Upper lobe of right lung (tissue), 1 donor: ENCODE results near the gene PRAC2. TPM values are rescaled to one million over a fixed set of nuclear protein-coding genes. Genes with fewer than 3 reads are reported as not detected.

Experiments
- ATAC-seq: fragments of 200-7000 bp; cut with Tn5 transposase; one replicate; pipeline ENCODE4 v1.9.1; 2020; ENCODE audit warnings: mild to moderate bottlenecking, moderate library complexity
- DNase-seq: peaks from one replicate; pipeline ENCODE4 v3.0.0-alpha.2; 2020
- H3K27ac ChIP-seq: fragments of 200-600 bp; one replicate; pipeline ENCODE4 v1.8.0; 2022
- H3K27me3 ChIP-seq: fragments of 200-600 bp; one replicate; pipeline ENCODE4 v1.8.0; 2022; ENCODE audit warnings: mild to moderate bottlenecking
- H3K36me3 ChIP-seq: fragments of 200-600 bp; one replicate; pipeline ENCODE4 v1.8.0; 2022
- H3K4me1 ChIP-seq: fragments of 200-600 bp; one replicate; pipeline ENCODE4 v1.8.0; 2022
- H3K4me3 ChIP-seq: fragments of 200-600 bp; one replicate; pipeline ENCODE4 v1.8.0; 2022; ENCODE audit warnings: mild to moderate bottlenecking
- H3K9me3 ChIP-seq: fragments of 200-600 bp; one replicate; pipeline ENCODE4 v1.8.0; 2022
- CTCF ChIP-seq: fragments of 200-600 bp; IDR thresholded peaks from one replicate; pipeline ENCODE4 v1.8.0; 2022; ENCODE audit warnings: antibody characterized with exemption
- intact Hi-C: fragments of 100-400 bp; cut with DNase I; formaldehyde crosslinking; loops from one replicate; pipeline ENCODE4 v1.11.0; 2022
- total RNA-seq: library from RNA; stranded (reverse); fragmentation: NEBNext Ultra II Directional; extraction: Animal tissue kit (Norgen Biotek cat#: 25700); gene quantifications from one replicate; pipeline ENCODE4 v1.2.1, GENCODE V29; 2021
- donor health status: DM: no; HTN: yes; CAD: no; lungs with severe emphysema.

PRAC2 gene
- total RNA-seq, 1 donor from 2014 or later, result not detected

- intact Hi-C loops, result no loop called here
- ATAC-seq (no peak), DNase-seq (no peak)
- Histone ChIP-seq H3K36me3 (no peaks in the 10 kb centered on the region), H3K27ac (no peak overlapping the region), H3K27me3 (peaks cover 100% of the 10 kb centered on the region), H3K4me3 (no peak overlapping the region), H3K4me1 (peaks cover 8% of the 10 kb centered on the region), H3K9me3 (no peaks in the 10 kb centered on the region)
- no peak for TF ChIP-seq CTCF
These were observed 4.0 kb upstream of the PRAC2 start for GRCh38 chr17:48718761-48719641.

GRCh38 chr17:48719642-48720265 lies 3.2 kb upstream of the PRAC2 start:
- no peaks in the 10 kb centered on the region for H3K9me3 ChIP-seq
- H3K27ac ChIP-seq, result no peak overlapping the region
- TF ChIP-seq CTCF, result no peak
- no peak for ATAC-seq
- H3K27me3 ChIP-seq, result peaks cover 100% of the 10 kb centered on the region
- DNase-seq, result no peak
- peaks cover 13% of the 10 kb centered on the region for H3K4me1 ChIP-seq
- intact Hi-C loops, result no loop called here
- H3K36me3 ChIP-seq, result no peaks in the 10 kb centered on the region
- no peak overlapping the region for H3K4me3 ChIP-seq

- Histone ChIP-seq H3K27ac (no peak overlapping the region), H3K9me3 (no peaks in the 10 kb centered on the region), H3K36me3 (no peaks in the 10 kb centered on the region), H3K4me3 (no peak overlapping the region), H3K4me1 (peaks cover 13% of the 10 kb centered on the region), H3K27me3 (peaks cover 100% of the 10 kb centered on the region)
- intact Hi-C loops, result no loop called here
- no peak for TF ChIP-seq CTCF
- no peak for DNase-seq
- no peak for ATAC-seq
These were observed 2.5 kb upstream of the PRAC2 start for GRCh38 chr17:48720266-48721008.

- DNase-seq, result no peak
These were observed 2.0 kb upstream of the PRAC2 start for GRCh38 chr17:48721009-48721402.

More at GRCh38 chr17:48721009-48721402, 2.0 kb upstream of the PRAC2 start:
- Histone ChIP-seq H3K27ac (no peak overlapping the region), H3K4me3 (no peak overlapping the region), H3K9me3 (no peaks in the 10 kb centered on the region), H3K4me1 (peaks cover 13% of the 10 kb centered on the region), H3K27me3 (peaks cover 100% of the 10 kb centered on the region), H3K36me3 (no peaks in the 10 kb centered on the region)
- TF ChIP-seq CTCF, result no peak
- intact Hi-C loops, result no loop called here
- no peak for ATAC-seq
